SK-N-SH treated with all-trans-retinoic acid at 6 μM for 48 hours (cell line): ENCODE results near the gene WASL.
"Not testable (repeated sequence)": the region's sequence is repeated elsewhere in the genome, so short reads cannot be mapped to it uniquely, and the experiment has no call there.

ENCODE experiments used
- ATAC-seq: fragments of 200-7000 bp; cut with Tn5 transposase; 3 replicates; pipeline ENCODE4 v1.9.1; 2020; ENCODE audit warnings: mild to moderate bottlenecking, moderate library complexity
- ARNTL ChIP-seq: fragments of 450-650 bp; formaldehyde crosslinking; IDR thresholded peaks from 2 replicates; pipeline ENCODE4 v1.5.0; 2020; ENCODE audit warnings: low read depth, mild to moderate bottlenecking, moderate library complexity, borderline replicate concordance
- BACH2 ChIP-seq: fragments of 250-450 bp; sonication (Bioruptor Pico); IDR thresholded peaks from 2 replicates; pipeline ENCODE4 v1.9.0; 2021; ENCODE audit warnings: mild to moderate bottlenecking, borderline replicate concordance
- CREB5 ChIP-seq: fragments of 250-450 bp; sonication (Bioruptor Pico); IDR thresholded peaks from 2 replicates; pipeline ENCODE4 v1.5.1; 2020; ENCODE audit warnings: low read depth, mild to moderate bottlenecking, moderate library complexity
- CSDC2 ChIP-seq: fragments of 250-450 bp; sonication (Bioruptor Pico); IDR thresholded peaks from 2 replicates; pipeline ENCODE4 v1.5.0; 2020; ENCODE audit warnings: mild to moderate bottlenecking, moderate library complexity
- CSRNP3 ChIP-seq: fragments of 250-450 bp; sonication (Bioruptor Pico); IDR thresholded peaks from 2 replicates; pipeline ENCODE4 v1.5.1; 2021; ENCODE audit warnings: mild to moderate bottlenecking, moderate library complexity
- ESRRG ChIP-seq: fragments of 250-450 bp; sonication (Bioruptor Pico); IDR thresholded peaks from 2 replicates; pipeline ENCODE4 v1.6.1; 2021; ENCODE audit warnings: mild to moderate bottlenecking
- ISL1 ChIP-seq: fragments of 250-450 bp; sonication (Bioruptor Pico); IDR thresholded peaks from 2 replicates; pipeline ENCODE4 v2.1.2; 2022; ENCODE audit warnings: mild to moderate bottlenecking, moderate library complexity
- OSR1 ChIP-seq: fragments of 250-450 bp; sonication (Bioruptor Pico); IDR thresholded peaks from 2 replicates; pipeline ENCODE4 v1.8.0; 2022; ENCODE audit warnings: moderate library complexity, mild to moderate bottlenecking, inconsistent platforms
- PATZ1 ChIP-seq: fragments of 250-450 bp; sonication (Bioruptor Pico); IDR thresholded peaks from 2 replicates; pipeline ENCODE4 v1.8.0; 2020; ENCODE audit warnings: mild to moderate bottlenecking, moderate library complexity, borderline replicate concordance
- POU6F1 ChIP-seq: fragments of 250-450 bp; sonication (Bioruptor Pico); IDR thresholded peaks from 2 replicates; pipeline ENCODE4 v1.8.0; 2021; ENCODE audit warnings: low read depth, mild to moderate bottlenecking, moderate library complexity, borderline replicate concordance
- PPARA ChIP-seq: fragments of 250-450 bp; sonication (Bioruptor Pico); IDR thresholded peaks from 2 replicates; pipeline ENCODE4 v1.5.0; 2020; ENCODE audit warnings: mild to moderate bottlenecking, borderline replicate concordance
- RARB ChIP-seq: fragments of 250-450 bp; sonication (Bioruptor Pico); IDR thresholded peaks from 2 replicates; pipeline ENCODE4 v1.8.0; 2021; ENCODE audit warnings: mild to moderate bottlenecking, moderate library complexity
- SNAI2 ChIP-seq: fragments of 250-450 bp; sonication (Bioruptor Pico); IDR thresholded peaks from 2 replicates; pipeline ENCODE4 v1.5.0; 2020; ENCODE audit warnings: mild to moderate bottlenecking, moderate library complexity
- TOX ChIP-seq: fragments of 250-450 bp; sonication (Bioruptor Pico); IDR thresholded peaks from 2 replicates; pipeline ENCODE4 v1.8.0; 2021; ENCODE audit warnings: mild to moderate bottlenecking, moderate library complexity, borderline replicate concordance
- ZC3H10 ChIP-seq: fragments of 250-450 bp; sonication (Bioruptor Pico); IDR thresholded peaks from 2 replicates; pipeline ENCODE4 v1.5.1; 2021; ENCODE audit warnings: mild to moderate bottlenecking, moderate library complexity
- ZFP3 ChIP-seq: fragments of 250-450 bp; sonication (Bioruptor Pico); IDR thresholded peaks from 2 replicates; pipeline ENCODE4 v1.5.0; 2020; ENCODE audit warnings: mild to moderate bottlenecking, moderate library complexity
- ZFP30 ChIP-seq: fragments of 450-650 bp; formaldehyde crosslinking; IDR thresholded peaks from 2 replicates; pipeline ENCODE4 v1.5.0; 2022; ENCODE audit warnings: mild to moderate bottlenecking, moderate library complexity
- ZNF565 ChIP-seq: fragments of 450-650 bp; formaldehyde crosslinking; conservative IDR thresholded peaks from 2 replicates; pipeline ENCODE4 v1.5.0; 2020; ENCODE audit warnings: low read depth, mild to moderate bottlenecking, moderate library complexity
- ZNF8 ChIP-seq: fragments of 450-650 bp; formaldehyde crosslinking; IDR thresholded peaks from 2 replicates; pipeline ENCODE4 v1.5.0; 2020; ENCODE audit warnings: mild to moderate bottlenecking, moderate library complexity

The WASL gene

GRCh38 chr7:123797673-123798531, 49.1 kb upstream of the WASL start:
- TF ChIP-seq ZFP30 (CRISPR knock-in tag): no peak
- peak; percentile 40; the same call in 1 of the 2 replicates for TF ChIP-seq SNAI2 (CRISPR knock-in tag)
- TF ChIP-seq ISL1 (CRISPR knock-in tag): peak; percentile 54
- 0 out of 2 replicates have a peak, but pooled peaks have one; percentile 17 for TF ChIP-seq CSRNP3 (CRISPR knock-in tag)
- no peak for TF ChIP-seq ZC3H10 (CRISPR knock-in tag)
- ATAC-seq: peak; percentile 89

- TF ChIP-seq PATZ1: no peak
- no peak for TF ChIP-seq ZFP30 (CRISPR knock-in tag)
- TF ChIP-seq SNAI2 (CRISPR knock-in tag): no peak
- no peak for TF ChIP-seq POU6F1
- TF ChIP-seq ARNTL (CRISPR knock-in tag): no peak
- no peak for TF ChIP-seq CREB5 (CRISPR knock-in tag)
- no peak for TF ChIP-seq BACH2 (CRISPR knock-in tag)
- no peak for TF ChIP-seq OSR1
- TF ChIP-seq ESRRG (CRISPR knock-in tag): no peak
- TF ChIP-seq PPARA (CRISPR knock-in tag): no peak
- TF ChIP-seq RARB (CRISPR knock-in tag): no peak
- TF ChIP-seq ZNF8: no peak
- no peak for TF ChIP-seq CSRNP3 (CRISPR knock-in tag)
- TF ChIP-seq CSDC2 (CRISPR knock-in tag): no peak
- no peak for TF ChIP-seq ZC3H10 (CRISPR knock-in tag)
- TF ChIP-seq ZNF565 (CRISPR knock-in tag): no peak
- no peak for TF ChIP-seq ISL1 (CRISPR knock-in tag)
- no peak for TF ChIP-seq ZFP3 (CRISPR knock-in tag)
- TF ChIP-seq TOX (CRISPR knock-in tag): no peak
- ATAC-seq: no peak
Observed at GRCh38 chr7:123796568-123796967, 47.8 kb upstream of the WASL start.

- ATAC-seq: no peak
- no peak for TF ChIP-seq ZFP30 (CRISPR knock-in tag)
- no peak for TF ChIP-seq ZC3H10 (CRISPR knock-in tag)
- TF ChIP-seq CREB5 (CRISPR knock-in tag): no peak
- TF ChIP-seq, all 23 proteins: peak for 0
Observed at GRCh38 chr7:123795917-123796316, 47.1 kb upstream of the WASL start.

- not testable (repeated sequence) for ATAC-seq
Observed at GRCh38 chr7:123795116-123795515, 46.3 kb upstream of the WASL start.
